Stimulated activated CD8-positive, alpha-beta memory T cell treated with anti-CD3 and anti-CD28 coated beads, Interleukin-4, amount 100 ng/mL, for 1 hour (primary cell): Measurements from ENCODE around the gene EID2.

Source experiments
- DNase-seq, 2 donors: peaks; one replicate each; pipeline ENCODE4 v3.0.0-alpha.2; 2020; ENCODE audit warnings: low read depth in 2 of 2, low spot score in 1 of 2

EID2 gene

DNA sequence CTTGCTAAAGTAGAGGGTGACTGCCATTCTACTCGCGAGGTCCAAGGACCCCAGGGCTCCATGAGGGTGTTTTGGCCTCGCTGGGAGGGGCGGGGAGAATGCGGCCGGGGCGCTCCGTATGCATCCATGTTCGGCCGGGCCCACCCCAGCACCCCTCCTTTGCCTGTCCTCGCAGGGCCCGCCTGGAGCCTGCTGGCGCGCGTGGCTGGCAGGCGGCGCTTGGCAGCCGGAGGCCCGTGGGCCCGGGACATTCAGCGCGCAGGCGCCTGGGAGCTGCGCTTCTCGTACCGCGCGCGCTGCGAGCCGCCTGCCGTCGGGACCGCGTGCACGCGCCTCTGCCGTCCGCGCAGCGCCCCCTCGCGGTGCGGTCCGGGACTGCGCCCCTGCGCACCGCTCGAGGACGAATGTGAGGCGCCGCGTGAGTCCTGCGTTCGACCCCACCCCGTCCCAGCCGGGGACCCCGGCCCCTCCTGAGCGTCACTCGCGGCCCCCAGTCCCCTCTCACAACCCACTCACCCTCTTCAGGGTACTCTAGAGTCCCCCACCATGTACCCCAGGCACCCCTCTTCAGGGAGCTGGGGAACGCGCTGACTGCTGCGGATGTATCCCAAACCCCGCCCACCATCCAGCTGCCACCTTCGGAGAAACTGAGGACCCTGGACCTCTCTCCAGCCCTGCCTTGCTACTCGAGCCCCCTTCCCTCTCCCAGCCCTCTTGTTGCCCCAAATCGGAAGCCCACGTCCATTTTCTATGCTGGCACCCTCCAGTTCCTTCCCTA is 37.1 kb downstream of the EID2 start:
- peak in 1 of 2 donors; percentile 50 for DNase-seq

DNA sequence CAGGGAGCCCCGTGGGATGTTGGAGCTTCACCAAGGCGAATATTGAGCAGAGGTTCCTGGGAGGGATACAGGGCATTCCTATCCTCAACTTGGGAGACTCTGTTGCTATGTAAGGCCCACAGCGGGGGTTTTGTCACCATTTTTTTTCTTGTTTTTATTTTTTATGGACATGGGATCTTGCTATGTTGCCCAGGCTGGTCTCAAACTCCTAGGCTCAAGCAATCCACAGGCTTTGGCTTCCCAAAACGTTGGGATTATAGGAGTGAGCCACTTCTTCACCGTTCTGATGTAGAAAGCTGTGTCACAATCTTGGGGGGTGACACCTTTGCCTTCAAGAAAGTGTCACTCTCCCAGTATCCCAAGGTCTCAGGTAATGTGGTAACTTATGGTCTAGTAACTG is 38.6 kb downstream of the EID2 start:
- no peak for DNase-seq

- DNase-seq, result no peak
Measured at GRCh38 chr19:39500543-39500942, 39.4 kb downstream of the EID2 start.

GRCh38 chr19:39499932-39500331 is 40.0 kb downstream of the EID2 start:
- DNase-seq, result no peak

DNA sequence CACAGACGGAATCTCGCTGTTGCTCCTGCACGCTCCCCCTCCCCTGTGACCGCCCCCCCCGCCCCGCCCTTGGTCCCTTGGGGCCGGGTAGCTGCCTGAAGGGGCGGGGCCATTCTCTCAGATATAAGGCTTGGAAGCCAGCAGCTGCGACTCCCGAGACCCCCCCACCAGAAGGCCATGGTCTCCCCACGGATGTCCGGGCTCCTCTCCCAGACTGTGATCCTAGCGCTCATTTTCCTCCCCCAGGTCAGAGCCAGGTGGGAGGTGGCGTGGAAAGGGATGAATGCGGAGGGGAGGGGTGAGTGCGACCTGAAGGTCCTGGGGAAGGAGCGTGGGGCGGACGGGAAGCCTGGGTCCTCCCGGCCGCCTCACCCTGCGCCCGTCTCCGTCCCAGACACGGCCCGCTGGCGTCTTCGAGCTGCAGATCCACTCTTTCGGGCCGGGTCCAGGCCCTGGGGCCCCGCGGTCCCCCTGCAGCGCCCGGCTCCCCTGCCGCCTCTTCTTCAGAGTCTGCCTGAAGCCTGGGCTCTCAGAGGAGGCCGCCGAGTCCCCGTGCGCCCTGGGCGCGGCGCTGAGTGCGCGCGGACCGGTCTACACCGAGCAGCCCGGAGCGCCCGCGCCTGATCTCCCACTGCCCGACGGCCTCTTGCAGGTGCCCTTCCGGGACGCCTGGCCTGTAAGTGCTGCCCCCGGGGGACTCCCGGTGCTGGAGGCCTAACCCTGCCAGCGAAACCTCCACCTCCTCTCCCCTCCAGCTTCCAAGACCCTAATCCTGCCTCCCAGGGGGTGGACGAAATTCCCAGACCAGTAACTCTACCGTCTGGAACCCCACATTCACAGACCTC is 40.9 kb downstream of the EID2 start, which contains the start of gene DLL3:
DLL3 (plus strand) TSS at position 150 of the 845 bp plus-strand sequence; CDS start at position 178, 28 bp downstream.
- DNase-seq, result no peak

DNA sequence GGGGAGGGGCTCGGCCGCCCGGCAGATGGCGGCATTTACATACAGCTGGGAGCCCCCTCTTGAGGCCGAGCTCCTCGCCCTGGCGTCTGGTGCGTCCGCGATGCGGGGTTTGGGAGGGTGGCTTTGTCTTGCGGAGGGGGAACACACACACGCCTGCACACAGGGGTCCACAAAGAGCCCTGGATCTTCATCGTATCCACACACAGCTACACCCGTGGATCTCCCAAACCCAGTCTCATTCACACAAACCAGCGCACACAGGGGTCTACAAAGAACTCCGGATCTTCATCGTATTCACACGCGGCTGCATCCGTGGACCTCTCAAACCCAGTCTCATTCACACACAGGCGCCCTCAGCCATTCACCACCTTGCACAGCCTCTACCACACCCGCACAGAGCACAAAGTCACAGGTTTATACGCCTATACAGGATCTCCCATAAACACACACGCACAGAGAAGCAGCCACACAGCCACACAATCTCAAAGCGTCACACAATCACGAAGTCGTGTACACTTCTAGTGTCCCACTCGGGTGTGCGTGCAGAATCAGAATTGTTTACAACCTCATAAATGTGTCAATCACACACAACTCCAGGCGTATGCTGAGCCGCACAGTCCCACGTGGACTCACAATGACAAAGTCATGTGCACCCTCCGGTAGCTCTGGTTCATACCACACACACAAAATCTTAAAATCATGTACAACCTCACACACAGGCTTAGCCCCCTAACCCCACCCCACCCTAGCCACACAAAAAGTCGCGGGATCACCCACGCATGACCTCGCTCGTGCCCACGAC is 41.8 kb downstream of the EID2 start:
- DNase-seq, result no peak

DNA sequence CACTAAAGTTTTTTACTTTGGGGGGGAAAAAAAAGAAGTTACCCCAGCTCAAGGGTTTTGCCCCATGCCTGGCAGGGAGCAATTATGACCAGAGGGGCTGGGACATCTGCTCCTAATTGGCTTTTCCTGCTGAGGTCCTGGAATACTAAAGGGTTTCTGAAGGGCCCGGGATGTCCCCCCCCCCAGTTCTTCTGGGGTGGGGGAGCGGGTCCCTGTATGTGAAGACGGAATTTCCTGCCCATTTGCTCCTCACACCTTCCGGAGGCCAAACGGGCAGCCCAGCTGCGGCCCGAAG is 42.3 kb downstream of the EID2 start:
- DNase-seq, result no peak

GRCh38 chr19:39496063-39496462 is 43.9 kb downstream of the EID2 start:
- no peak for DNase-seq

DNA sequence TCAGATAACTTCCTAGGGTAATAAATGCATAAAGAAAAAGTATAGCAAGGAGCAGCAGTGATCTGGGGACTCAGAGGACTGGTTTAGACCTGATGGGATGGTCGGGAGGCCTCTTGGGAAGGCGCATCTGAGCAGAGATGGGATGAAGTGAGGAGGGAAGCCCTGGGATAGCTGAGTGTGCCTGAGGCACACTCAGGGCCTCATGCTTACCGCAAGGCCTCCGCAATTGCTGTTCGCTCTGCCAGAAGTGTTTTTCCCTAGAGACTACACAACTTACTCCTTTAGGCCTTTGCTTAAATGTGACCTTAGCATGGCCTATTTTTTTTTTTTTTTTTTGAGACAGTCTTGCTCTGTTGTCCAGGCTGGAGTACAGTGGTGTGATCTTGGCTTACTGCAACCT is 45.3 kb downstream of the EID2 start:
- DNase-seq, result no peak

- no peak for DNase-seq
Measured at GRCh38 chr19:39492788-39493187, 47.2 kb downstream of the EID2 start.

DNA sequence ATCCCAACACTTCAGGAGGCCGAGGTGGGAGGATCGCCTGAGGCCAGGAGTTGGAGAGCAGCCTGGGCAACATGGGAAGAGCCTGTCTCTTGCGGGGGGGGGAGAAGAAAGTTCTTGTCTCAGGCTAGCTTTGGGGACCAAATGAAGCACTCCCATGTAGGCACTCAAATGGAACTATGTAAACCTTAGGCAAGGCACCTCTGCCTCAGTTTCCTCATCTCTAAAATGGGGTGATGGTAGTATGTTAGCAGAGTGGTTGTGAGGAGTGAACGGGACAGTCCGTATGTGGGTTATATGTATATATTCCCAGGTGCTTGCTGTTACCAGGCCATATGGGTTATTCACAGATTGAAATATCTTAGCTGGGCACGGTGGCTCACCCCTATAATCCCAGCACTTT is 47.7 kb downstream of the EID2 start:
- DNase-seq, result no peak

- DNase-seq, result no peak
Measured at GRCh38 chr19:39489756-39490155, 50.2 kb downstream of the EID2 start.
